ENCODE measurements around the gene NPBWR2. TPM values are rescaled to one million over a fixed set of nuclear protein-coding genes. Genes with fewer than 3 reads are reported as not detected.

The NPBWR2 gene
- total RNA-seq, 1 donor from 2014 or later, result not detected

GRCh38 chr20:64104667-64105451 lies 2.5 kb downstream of the NPBWR2 start:
- Mint-ChIP-seq H3K4me3 (ENCODE audit: low read depth) (no peak overlapping the region), H3K9me3 (ENCODE audit: low read depth) (no peaks in the 10 kb centered on the region), H3K27ac (no peak overlapping the region), H3K36me3 (ENCODE audit: insufficient read depth) (no peaks in the 10 kb centered on the region), H3K4me1 (ENCODE audit: low read depth) (peaks cover 10% of the 10 kb centered on the region), H3K27me3 (peaks cover 47% of the 10 kb centered on the region)
- no peak for DNase-seq (ENCODE audit: low spot score, unreplicated experiment)
- no peak for TF ChIP-seq CTCF (IDR thresholded peaks at IDR 0.05; ENCODE audit: unreplicated experiment)

- no peak for TF ChIP-seq CTCF (IDR thresholded peaks at IDR 0.05; ENCODE audit: unreplicated experiment)
- peaks cover 47% of the 10 kb centered on the region for H3K27me3 Mint-ChIP-seq
- H3K9me3 Mint-ChIP-seq (ENCODE audit: low read depth), result no peaks in the 10 kb centered on the region
- H3K27ac Mint-ChIP-seq, result no peak overlapping the region
- no peak for DNase-seq (ENCODE audit: low spot score, unreplicated experiment)
- H3K36me3 Mint-ChIP-seq (ENCODE audit: insufficient read depth), result no peaks in the 10 kb centered on the region
- H3K4me3 Mint-ChIP-seq (ENCODE audit: low read depth), result no peak overlapping the region
- H3K4me1 Mint-ChIP-seq (ENCODE audit: low read depth), result peaks cover 10% of the 10 kb centered on the region
Measured at GRCh38 chr20:64103871-64104666, 3.3 kb downstream of the NPBWR2 start.

DNA sequence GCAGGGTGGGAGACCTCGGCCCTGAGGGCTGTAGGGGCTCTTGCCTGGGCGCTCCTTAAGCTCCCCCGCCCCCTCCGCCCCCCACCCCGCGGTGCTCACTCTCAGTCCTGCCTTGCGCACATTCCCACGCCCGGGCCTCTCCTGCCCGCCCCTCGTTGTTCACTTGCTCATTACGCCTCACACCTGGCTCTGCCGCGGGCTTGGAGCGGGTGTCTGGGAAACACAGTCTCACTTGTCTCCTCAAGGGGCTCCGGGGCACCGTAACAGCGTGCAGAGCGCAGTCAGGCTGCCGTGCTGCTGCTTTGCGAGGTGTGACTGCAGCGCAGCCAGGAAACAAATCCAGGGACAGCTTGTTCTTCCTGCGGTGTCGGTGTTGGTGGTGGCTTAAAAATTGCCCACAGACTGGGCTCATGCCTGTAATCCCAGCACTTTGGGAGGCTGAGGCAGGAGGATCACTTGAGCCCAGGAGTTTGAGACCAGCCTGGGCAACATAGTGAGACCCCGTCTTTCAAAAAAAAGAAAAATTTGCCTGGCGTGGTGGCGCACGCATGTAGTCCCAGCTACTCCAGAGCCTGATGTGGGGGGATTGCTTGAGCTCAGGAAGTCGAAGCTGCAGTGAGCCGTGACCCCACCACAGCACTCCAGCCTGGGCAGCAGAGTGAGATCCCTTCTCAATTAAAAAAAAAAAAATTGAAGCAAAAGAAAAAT lies 4.6 kb downstream of the NPBWR2 start:
- Mint-ChIP-seq H3K27ac (no peak overlapping the region), H3K9me3 (ENCODE audit: low read depth) (no peaks in the 10 kb centered on the region), H3K4me3 (ENCODE audit: low read depth) (peak overlapping the region; percentile 68), H3K36me3 (ENCODE audit: insufficient read depth) (no peaks in the 10 kb centered on the region), H3K4me1 (ENCODE audit: low read depth) (peaks cover 10% of the 10 kb centered on the region), H3K27me3 (peaks cover 42% of the 10 kb centered on the region)
- DNase-seq (ENCODE audit: low spot score, unreplicated experiment), result no peak
- TF ChIP-seq CTCF (IDR thresholded peaks at IDR 0.05; ENCODE audit: unreplicated experiment), result no peak

DNA sequence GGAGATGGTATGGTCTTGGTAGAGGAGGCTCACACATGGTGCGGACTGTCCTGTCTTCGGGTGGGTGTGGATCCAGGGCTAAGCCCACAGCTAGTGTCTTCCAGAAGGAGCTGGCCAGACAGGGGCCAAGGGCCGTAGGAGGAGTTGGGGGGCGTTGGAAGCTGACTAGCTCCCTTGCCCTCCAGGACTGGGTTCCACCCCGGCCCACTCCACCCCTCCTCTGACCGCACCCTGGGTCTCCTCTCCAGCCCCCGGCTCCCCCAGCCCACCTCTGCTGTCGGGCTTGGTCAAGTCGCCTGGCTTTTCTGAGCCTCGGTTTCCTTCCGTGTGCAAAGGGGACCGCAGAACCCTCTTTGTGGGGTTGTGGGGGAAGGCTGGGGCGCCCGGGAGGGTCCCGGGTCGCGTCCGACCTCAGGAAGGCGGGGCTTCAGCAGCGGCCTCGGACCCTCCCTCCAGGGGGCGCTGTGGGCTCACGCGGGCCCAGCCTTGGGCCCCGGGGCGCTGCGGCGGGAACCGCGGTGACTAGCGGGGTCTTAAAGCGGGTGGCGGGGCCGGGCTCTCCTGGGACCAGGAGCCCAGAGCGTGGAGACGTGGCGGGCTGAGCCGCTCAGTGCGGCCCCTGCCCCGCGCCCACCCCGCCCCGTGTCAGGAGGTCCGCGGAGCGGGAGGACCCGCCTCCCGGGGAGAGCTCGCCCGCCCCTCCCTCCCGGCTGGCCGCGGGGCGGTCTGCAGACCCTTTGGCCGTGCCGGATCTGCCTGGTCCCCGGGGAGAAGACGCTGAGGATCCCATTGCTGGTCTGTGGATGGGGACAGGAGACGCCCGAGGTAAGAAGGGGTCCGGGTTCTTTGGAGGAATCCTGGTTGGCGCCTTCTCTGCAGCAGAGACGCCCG lies 5.4 kb downstream of the NPBWR2 start:
- Mint-ChIP-seq H3K4me3 (ENCODE audit: low read depth) (peak overlapping the region; percentile 68), H3K27ac (no peak overlapping the region), H3K9me3 (ENCODE audit: low read depth) (peaks cover under 1% of the 10 kb centered on the region), H3K4me1 (ENCODE audit: low read depth) (peaks cover 10% of the 10 kb centered on the region), H3K27me3 (peaks cover 41% of the 10 kb centered on the region), H3K36me3 (ENCODE audit: insufficient read depth) (no peaks in the 10 kb centered on the region)
- TF ChIP-seq CTCF (IDR thresholded peaks at IDR 0.05; ENCODE audit: unreplicated experiment), result peak; percentile 89
- peak; percentile 64 for DNase-seq (ENCODE audit: low spot score, unreplicated experiment)

All from progenitor cell of endocrine pancreas (in vitro differentiated cells).